SIG-M5 treated with dmso at 0.1 percent for 504 hours (cell line): ENCODE results near the gene ERI3.

Source experiments
- DNase-seq: peaks from one replicate; lab custom pipeline; 2025; ENCODE audit not compliant: unreplicated experiment; lab: John Stamatoyannopoulos, UW

Gene ERI3

GRCh38 chr1:44263568-44264450, 91.2 kb downstream of the ERI3 start:
- peak; percentile 39 for DNase-seq

- DNase-seq: no peak
Observed at GRCh38 chr1:44262816-44263567, 92.1 kb downstream of the ERI3 start.

- no peak for DNase-seq
Observed at GRCh38 chr1:44262414-44262813, 92.6 kb downstream of the ERI3 start.

- DNase-seq: no peak
Observed at GRCh38 chr1:44261962-44262361, 93.1 kb downstream of the ERI3 start.

GRCh38 chr1:44261171-44261817, 93.8 kb downstream of the ERI3 start:
- no peak for DNase-seq

GRCh38 chr1:44260792-44261170, 94.3 kb downstream of the ERI3 start:
- DNase-seq: no peak

- DNase-seq: no peak
Observed at GRCh38 chr1:44259090-44259489, 96.0 kb downstream of the ERI3 start.

GRCh38 chr1:44256762-44257554, 98.1 kb downstream of the ERI3 start:
- DNase-seq: no peak

GRCh38 chr1:44254392-44254910, 100.6 kb downstream of the ERI3 start:
- DNase-seq: no peak

GRCh38 chr1:44251989-44252671, 102.9 kb downstream of the ERI3 start:
- no peak for DNase-seq

GRCh38 chr1:44251486-44251885, 103.6 kb downstream of the ERI3 start:
- DNase-seq: no peak

- DNase-seq: no peak
Observed at GRCh38 chr1:44250068-44250781, 104.8 kb downstream of the ERI3 start.

- DNase-seq: no peak
Observed at GRCh38 chr1:44249543-44249942, 105.5 kb downstream of the ERI3 start.

GRCh38 chr1:44246806-44247205, 108.3 kb downstream of the ERI3 start:
- no peak for DNase-seq

- DNase-seq: no peak
Observed at GRCh38 chr1:44244986-44245385, 110.1 kb downstream of the ERI3 start.

- no peak for DNase-seq
Observed at GRCh38 chr1:44243782-44244495, 111.1 kb downstream of the ERI3 start.

- DNase-seq: no peak
Observed at GRCh38 chr1:44242746-44243145, 112.3 kb downstream of the ERI3 start.

- no peak for DNase-seq
Observed at GRCh38 chr1:44240802-44241671, 114.0 kb downstream of the ERI3 start.
